GM12878 (cell line): Measurements from ENCODE around the gene SCAMP1. TPM values are rescaled to one million over a fixed set of nuclear protein-coding genes. Genes with fewer than 3 reads are reported as not detected.

ENCODE experiments used
- ATAC-seq: fragments of 200-7000 bp; cut with Tn5 transposase; 3 replicates; pipeline ENCODE4 v1.9.1; 2020; ENCODE audit warnings: mild to moderate bottlenecking, moderate library complexity
- BruUV-seq: library from RNA; stranded (reverse); fragments of 400-500 nt; replicated peaks from 2 replicates; lab custom pipeline; 2021; lab: Mats Ljungman, UMichigan
- CTCF ChIA-PET: fragments of 300-600 bp; sonication (Branson Sonifier 250); formaldehyde crosslinking; extraction: SDS; loops from one replicate; lab custom pipeline; 2021; ENCODE audit warnings: inconsistent platforms; lab: Yijun Ruan, JAX
- POLR2A ChIA-PET: fragments of 350-600 bp; formaldehyde crosslinking; extraction: SDS; loops from one replicate; lab custom pipeline; 2021; ENCODE audit warnings: inconsistent platforms; lab: Charles Lee
- RAD21 ChIA-PET: fragments of 300-600 bp; sonication (Branson Sonifier 250); formaldehyde crosslinking; loops from one replicate; lab custom pipeline; 2023; ENCODE audit warnings: antibody characterized with exemption; ENCODE audit not compliant: unreplicated experiment; lab: Charles Lee
- SMC1A ChIA-PET: fragments of 300-600 bp; sonication (Branson Sonifier 250); formaldehyde crosslinking; loops from one replicate; lab custom pipeline; 2023; ENCODE audit not compliant: unreplicated experiment, uncharacterized antibody; lab: Charles Lee
- DNase-seq: peaks from one replicate; pipeline ENCODE4 v3.0.0-alpha.2; 2011; ENCODE audit warnings: low read depth, low spot score
- FAIRE-seq: peaks from 3 replicates; lab custom pipeline; 2011; peaks lifted over from hg19 to GRCh38; lab: Jason Lieb, UNC
- H2AFZ ChIP-seq: 2 replicates; pipeline ENCODE4 v1.6.0; 2011; ENCODE audit warnings: low read depth, low read length, control low read depth; ENCODE audit not compliant: control insufficient read depth
- H3K27ac ChIP-seq: 2 replicates; pipeline ENCODE4 v1.5.1; 2011; ENCODE audit warnings: control low read depth; ENCODE audit not compliant: control insufficient read depth, insufficient read depth
- H3K27me3 ChIP-seq, 2 experiments: replicated peaks in 1 of 2; 2 replicates each; pipeline versions ENCODE4 v1.6.0 to v1.6.1; 2011; ENCODE audit warnings: low read length in 1 of 2; ENCODE audit not compliant: control insufficient read depth in 2 of 2, insufficient read depth in 2 of 2
- H3K36me3 ChIP-seq, 2 experiments: 2 replicates each; pipeline ENCODE4 v1.5.1; 2011; ENCODE audit warnings: low read length in 1 of 2; ENCODE audit not compliant: control insufficient read depth in 2 of 2, insufficient read depth in 2 of 2
- H3K4me1 ChIP-seq: 2 replicates; pipeline ENCODE4 v1.6.1; 2011; ENCODE audit warnings: mild to moderate bottlenecking, low read length, moderate library complexity, mixed read lengths; ENCODE audit not compliant: control insufficient read depth, insufficient read depth
- H3K4me2 ChIP-seq: 2 replicates; pipeline ENCODE4 v1.6.0; 2011; ENCODE audit warnings: control low read depth; ENCODE audit not compliant: control insufficient read depth, insufficient read depth
- H3K4me3 ChIP-seq: fragments of 200-600 bp; sonication (generic); 2 replicates; pipeline ENCODE4 v1.5.1; 2016
- H3K79me2 ChIP-seq: 2 replicates; pipeline ENCODE4 v1.6.0; 2011; ENCODE audit warnings: low read length; ENCODE audit not compliant: control insufficient read depth, insufficient read depth
- H3K9ac ChIP-seq: 2 replicates; pipeline ENCODE4 v1.8.0; 2011; ENCODE audit warnings: low read length, control low read depth, mixed read lengths; ENCODE audit not compliant: control insufficient read depth, insufficient read depth
- H3K9me3 ChIP-seq: replicated peaks from 3 replicates; pipeline ENCODE4 v1.5.1; 2011; ENCODE audit warnings: mild to moderate bottlenecking, low read length; ENCODE audit not compliant: control insufficient read depth, insufficient read depth
- H4K20me1 ChIP-seq: 2 replicates; pipeline ENCODE4 v1.6.0; 2011; ENCODE audit not compliant: control insufficient read depth, insufficient read depth
- BCL11A ChIP-seq: IDR thresholded peaks from 2 replicates; pipeline ENCODE4 v1.6.1; 2011; ENCODE audit warnings: low read depth, low read length
- CBX5 ChIP-seq: sonication (generic); IDR thresholded peaks from 2 replicates; pipeline ENCODE4 v1.6.1; 2016; ENCODE audit warnings: low read depth, moderate library complexity, mild to moderate bottlenecking, inconsistent platforms
- FOS ChIP-seq: IDR thresholded peaks from 3 replicates; pipeline ENCODE4 v1.6.1; 2011; ENCODE audit warnings: borderline replicate concordance; ENCODE audit not compliant: insufficient read length; ENCODE audit errors: extremely low read depth
- IKZF1 ChIP-seq: fragments of 450-650 bp; conservative IDR thresholded peaks from 2 replicates; pipeline ENCODE4 v1.6.1; 2017; ENCODE audit warnings: antibody characterized with exemption, mild to moderate bottlenecking
- NFYB ChIP-seq: IDR thresholded peaks from 2 replicates; pipeline ENCODE4 v1.6.1; 2011; ENCODE audit warnings: low read depth, mild to moderate bottlenecking, low read length, improper control_type of control experiment, moderate library complexity; ENCODE audit not compliant: insufficient read depth
- PKNOX1 ChIP-seq: fragments of 450-650 bp; IDR thresholded peaks from 2 replicates; pipeline ENCODE4 v1.6.1; 2016; ENCODE audit warnings: mild to moderate bottlenecking
- RUNX3 ChIP-seq: IDR thresholded peaks from 2 replicates; pipeline ENCODE4 v1.6.1; 2012; ENCODE audit warnings: low read length, inconsistent platforms
- SMAD5 ChIP-seq: IDR thresholded peaks from 2 replicates; pipeline ENCODE4 v1.6.1; 2016; ENCODE audit warnings: antibody characterized with exemption, low read depth
- ZBTB40 ChIP-seq: fragments of 450-650 bp; IDR thresholded peaks from 2 replicates; pipeline ENCODE4 v1.6.1; 2016; ENCODE audit warnings: mild to moderate bottlenecking, moderate library complexity, borderline replicate concordance
- WGBS: methylation state at CpG from one replicate; pipeline ENCODE4 v1.1.6; 2016; ENCODE audit warnings: low lambda C conversion rate; ENCODE audit not compliant: insufficient replicate concordance, insufficient coverage; ENCODE audit errors: missing lambda C conversion rate; 5-methylcytosine and 5-hydroxymethylcytosine counted together
- in situ Hi-C: fragments of 300-500 bp; cut with MboI; formaldehyde crosslinking; loops from 9 replicates; pipeline ENCODE4 v1.14.3; 2018; ENCODE audit warnings: mixed read lengths
- intact Hi-C: fragments of 100-400 bp; cut with micrococcal nuclease; formaldehyde crosslinking; loops from one replicate; pipeline ENCODE4 v1.14.2; 2022; ENCODE audit not compliant: unreplicated experiment
- polyA plus RNA-seq, 11 experiments: library from polyadenylated mRNA; depleted of rRNA in 4 of 11; unstranded in 6 of 11; stranded (reverse) in 5 of 11; fragments of >200 nt; fragmentation: Nextera tagmentation in 4 of 11; fragmentation: Illumina TruSeq in 1 of 11; extraction: Ambion mirVana in 4 of 11; extraction: Trizol in 1 of 11; gene quantifications; 1 replicate in 1 of 11; 2 replicates in 10 of 11; pipeline versions ENCODE4 v1.2.1 to v1.2.3, GENCODE V29; 2011 to 2016; ENCODE audit warnings: inconsistent platforms in 2 of 11, missing spikeins in 2 of 11, low read depth in 1 of 11
- total RNA-seq, 4 experiments: library from RNA; depleted of rRNA in 3 of 4; stranded (reverse); fragments of >200 nt in 3 of 4; fragmentation: Illumina TruSeq in 1 of 4; extraction: Trizol in 1 of 4; gene quantifications; 2 replicates each; pipeline versions ENCODE4 v1.2.1 to v1.2.3, GENCODE V29; 2013 to 2021
- TF ChIP-seq, protein P1 (sequence below): fragments of 150-350 bp; IDR thresholded peaks from 2 replicates; pipeline ENCODE4 v1.6.1; 2016; ENCODE audit warnings: low read depth, low read length
- TF ChIP-seq, protein P2 (sequence below): IDR thresholded peaks from 2 replicates; pipeline ENCODE4 v1.6.1; 2012; ENCODE audit warnings: low read depth, low read length, improper control_type of control experiment

The SCAMP1 gene
- total and polyA plus RNA-seq, 10 of the 15 experiments (the other 5 are each of a cell fraction or from before 2014, with no cell fraction given), result 6.4 to 27.9 (median 20.0) TPM

DNA sequence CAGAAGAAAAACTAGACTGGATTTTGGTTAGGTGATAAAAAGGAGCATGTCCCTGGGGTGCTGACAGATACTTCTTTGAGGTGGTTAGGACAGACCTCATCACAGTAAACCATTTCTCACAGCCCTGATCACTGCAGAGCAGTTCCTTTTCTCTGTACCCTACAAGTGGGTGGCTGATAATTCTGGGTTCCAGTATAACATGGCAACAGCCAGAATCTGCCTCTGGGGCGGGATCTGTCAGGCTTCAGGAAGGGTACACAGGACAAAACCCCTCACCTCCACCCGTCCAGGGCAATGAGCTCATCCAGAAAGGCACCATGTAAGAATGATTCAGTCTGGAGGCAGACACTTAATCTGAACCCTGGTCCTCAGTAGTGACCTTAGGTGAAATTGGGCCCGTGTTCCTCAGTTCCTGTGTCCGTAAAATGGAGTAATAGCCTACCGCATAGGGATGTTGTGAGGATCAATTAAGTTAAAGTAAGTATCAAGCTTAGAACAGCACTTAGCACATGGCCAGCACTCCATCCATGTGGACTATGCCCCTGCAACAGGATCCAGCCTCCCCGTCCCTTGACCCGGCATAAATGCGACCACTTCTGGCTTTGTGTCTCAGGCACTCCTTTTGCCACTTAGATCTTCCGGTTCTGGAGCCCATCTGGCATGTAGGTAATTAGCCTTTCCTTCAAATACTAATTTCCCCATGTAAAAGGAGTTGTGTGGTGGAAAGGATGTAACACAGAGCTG, 159.0 kb downstream of the SCAMP1 start (continued):
- TF ChIP-seq RUNX3, result peak; percentile 87
- TF ChIP-seq BCL11A, result peak; percentile 49; the same call in 1 of the 2 replicates

DNA sequence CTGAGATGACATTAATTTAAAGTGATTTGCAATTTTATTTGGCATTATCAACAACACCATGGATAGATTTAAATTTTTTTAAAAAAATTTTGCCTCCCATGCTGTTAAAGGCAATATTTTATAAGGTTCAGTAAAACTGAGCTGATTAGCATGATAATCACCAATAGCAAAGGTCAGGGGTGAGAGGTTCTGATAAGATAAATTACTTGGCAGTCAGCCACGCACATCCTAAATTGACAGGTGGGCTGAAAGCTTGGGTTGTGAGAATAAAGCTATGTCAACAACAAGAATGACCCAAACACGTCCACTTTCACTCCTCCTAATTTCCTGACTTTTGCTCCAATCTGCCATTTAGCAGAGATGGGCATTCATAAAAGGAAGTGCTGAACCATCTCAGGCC, 161.0 kb downstream of the SCAMP1 start:
- in situ Hi-C loops (no loop called here), intact Hi-C loops (no loop called here)
- Histone ChIP-seq H2AFZ (no peak overlapping the region), H3K27ac (no peak overlapping the region), H3K4me1 (peaks cover 11% of the 10 kb centered on the region), H3K27me3 (no peaks in the 10 kb centered on the region), H3K36me3 (peaks cover 0 to 2% of the 10 kb centered on the region in 2 experiments; a peak in 1 of 4 replicates), H3K4me2 (no peak overlapping the region), H3K9ac (no peak overlapping the region), H3K4me3 (no peak overlapping the region), H3K79me2 (no peaks in the 10 kb centered on the region), H4K20me1 (no peaks in the 10 kb centered on the region), H3K9me3 (no peaks in the 10 kb centered on the region)
- WGBS, result 97% methylated on average over 2 of the region's 2 CpGs
- POLR2A ChIA-PET, result no interaction called here
- DNase-seq (no peak), FAIRE-seq (no peak), ATAC-seq (no peak)
- CTCF ChIA-PET, result interaction anchor here (0.8 to 2.2 kb wide), 4 partner anchors 12 to 444 kb away, joined by 3 to 9 read pairs (median 4); no protein-coding TSS in a partner anchor
- RAD21 ChIA-PET, result no interaction called here
- SMC1A ChIA-PET, result interaction anchor here (0.7 to 3.2 kb wide), 10 partner anchors 8 to 430 kb away, joined by 3 to 9 read pairs (median 4); no protein-coding TSS in a partner anchor
- no TSS peak for BruUV-seq
- TF ChIP-seq SMAD5, result no peak
- TF ChIP-seq ZBTB40, result no peak
- TF ChIP-seq FOS, result no peak
- TF ChIP-seq, protein P1, sequence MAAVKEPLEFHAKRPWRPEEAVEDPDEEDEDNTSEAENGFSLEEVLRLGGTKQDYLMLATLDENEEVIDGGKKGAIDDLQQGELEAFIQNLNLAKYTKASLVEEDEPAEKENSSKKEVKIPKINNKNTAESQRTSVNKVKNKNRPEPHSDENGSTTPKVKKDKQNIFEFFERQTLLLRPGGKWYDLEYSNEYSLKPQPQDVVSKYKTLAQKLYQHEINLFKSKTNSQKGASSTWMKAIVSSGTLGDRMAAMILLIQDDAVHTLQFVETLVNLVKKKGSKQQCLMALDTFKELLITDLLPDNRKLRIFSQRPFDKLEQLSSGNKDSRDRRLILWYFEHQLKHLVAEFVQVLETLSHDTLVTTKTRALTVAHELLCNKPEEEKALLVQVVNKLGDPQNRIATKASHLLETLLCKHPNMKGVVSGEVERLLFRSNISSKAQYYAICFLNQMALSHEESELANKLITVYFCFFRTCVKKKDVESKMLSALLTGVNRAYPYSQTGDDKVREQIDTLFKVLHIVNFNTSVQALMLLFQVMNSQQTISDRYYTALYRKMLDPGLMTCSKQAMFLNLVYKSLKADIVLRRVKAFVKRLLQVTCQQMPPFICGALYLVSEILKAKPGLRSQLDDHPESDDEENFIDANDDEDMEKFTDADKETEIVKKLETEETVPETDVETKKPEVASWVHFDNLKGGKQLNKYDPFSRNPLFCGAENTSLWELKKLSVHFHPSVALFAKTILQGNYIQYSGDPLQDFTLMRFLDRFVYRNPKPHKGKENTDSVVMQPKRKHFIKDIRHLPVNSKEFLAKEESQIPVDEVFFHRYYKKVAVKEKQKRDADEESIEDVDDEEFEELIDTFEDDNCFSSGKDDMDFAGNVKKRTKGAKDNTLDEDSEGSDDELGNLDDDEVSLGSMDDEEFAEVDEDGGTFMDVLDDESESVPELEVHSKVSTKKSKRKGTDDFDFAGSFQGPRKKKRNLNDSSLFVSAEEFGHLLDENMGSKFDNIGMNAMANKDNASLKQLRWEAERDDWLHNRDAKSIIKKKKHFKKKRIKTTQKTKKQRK, result no peak
- TF ChIP-seq, protein P2, sequence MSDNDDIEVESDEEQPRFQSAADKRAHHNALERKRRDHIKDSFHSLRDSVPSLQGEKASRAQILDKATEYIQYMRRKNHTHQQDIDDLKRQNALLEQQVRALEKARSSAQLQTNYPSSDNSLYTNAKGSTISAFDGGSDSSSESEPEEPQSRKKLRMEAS, result no peak
- TF ChIP-seq NFYB, result no peak
- TF ChIP-seq CBX5, result no peak
- TF ChIP-seq PKNOX1, result no peak
- TF ChIP-seq IKZF1, result no peak
